ENCODE data around the gene HSD17B2.

HSD17B2 gene

GRCh38 chr16:82061861-82062525 is 26.9 kb downstream of the HSD17B2 start:
- Histone ChIP-seq H3K27ac (no peak overlapping the region), H3K4me3 (no peak overlapping the region)
- TF ChIP-seq CTCF (IDR thresholded peaks at IDR 0.05) = no peak
- DNase-seq (ENCODE audit: low spot score) = no peak

GRCh38 chr16:82062645-82063058 is 27.6 kb downstream of the HSD17B2 start:
- no peak for DNase-seq (ENCODE audit: low spot score)
- Histone ChIP-seq H3K27ac (no peak overlapping the region), H3K4me3 (no peak overlapping the region)
- TF ChIP-seq CTCF (IDR thresholded peaks at IDR 0.05) = no peak

- Histone ChIP-seq H3K4me3 (no peak overlapping the region), H3K27ac (no peak overlapping the region)
- DNase-seq (ENCODE audit: low spot score) = no peak
- TF ChIP-seq CTCF (IDR thresholded peaks at IDR 0.05) = no peak
Measured at GRCh38 chr16:82063456-82064082, 28.5 kb downstream of the HSD17B2 start.

GRCh38 chr16:82067042-82067803 is 32.2 kb downstream of the HSD17B2 start:
- no peak for TF ChIP-seq CTCF (IDR thresholded peaks at IDR 0.05)
- no peak for DNase-seq (ENCODE audit: low spot score)
- Histone ChIP-seq H3K4me3 (no peak overlapping the region), H3K27ac (no peak overlapping the region)

- Histone ChIP-seq H3K4me3 (no peak overlapping the region), H3K27ac (no peak overlapping the region)
- DNase-seq (ENCODE audit: low spot score) = no peak
- TF ChIP-seq CTCF (IDR thresholded peaks at IDR 0.05) = no peak
Measured at GRCh38 chr16:82067804-82068325, 32.8 kb downstream of the HSD17B2 start.

GRCh38 chr16:82070656-82071369 is 35.8 kb downstream of the HSD17B2 start:
- no peak for TF ChIP-seq CTCF (IDR thresholded peaks at IDR 0.05)
- no peak overlapping the region for H3K27ac ChIP-seq
- H3K4me3 ChIP-seq = no peak overlapping the region
- DNase-seq (ENCODE audit: low spot score) = no peak
